22Rv1 (cell line): Measurements from ENCODE around the gene ANKRD6.

Experiments
- CTCF ChIP-seq: fragments of 450-650 bp; IDR thresholded peaks from 2 replicates; pipeline ENCODE4 v1.5.1; 2017; ENCODE audit warnings: mild to moderate bottlenecking
- ZFX ChIP-seq: fragments of 450-650 bp; IDR thresholded peaks from 2 replicates; pipeline ENCODE4 v1.6.1; 2017; ENCODE audit warnings: antibody characterized with exemption, borderline replicate concordance

GRCh38 chr6:89643406-89643805, 210.5 kb downstream of the ANKRD6 start:
- TF ChIP-seq CTCF = no peak
- no peak for TF ChIP-seq ZFX
